22Rv1 (cell line): ENCODE results near the gene HTR4.

Source experiments
- CTCF ChIP-seq: fragments of 450-650 bp; IDR thresholded peaks from 2 replicates; pipeline ENCODE4 v1.5.1; 2017; ENCODE audit warnings: mild to moderate bottlenecking
- ZFX ChIP-seq: fragments of 450-650 bp; IDR thresholded peaks from 2 replicates; pipeline ENCODE4 v1.6.1; 2017; ENCODE audit warnings: antibody characterized with exemption, borderline replicate concordance

DNA sequence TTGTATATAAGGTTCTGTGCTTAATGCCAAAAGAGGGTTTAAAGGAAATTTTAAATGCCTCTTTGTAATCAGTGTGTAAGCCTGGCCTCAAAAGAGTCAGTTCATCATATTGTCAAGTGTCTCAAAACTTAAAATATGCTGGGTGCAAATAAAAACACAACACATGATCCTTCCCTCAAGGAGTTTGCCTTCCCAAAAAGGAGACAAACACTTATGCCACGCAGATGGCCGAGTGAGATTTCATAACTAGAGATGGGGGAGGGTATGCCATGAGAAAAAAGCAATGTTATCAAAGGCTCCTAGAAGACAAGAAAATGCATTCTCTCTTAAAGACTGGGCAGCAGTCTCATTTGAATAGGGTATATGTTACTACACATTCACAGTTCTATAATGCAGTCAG lies 215.4 kb downstream of the HTR4 start:
- TF ChIP-seq CTCF: no peak
- TF ChIP-seq ZFX: no peak
